ENCODE measurements around the gene VPS16.
"Not testable (repeated sequence)": the region's sequence is repeated elsewhere in the genome, so short reads cannot be mapped to it uniquely, and the experiment has no call there.

VPS16 gene

GRCh38 chr20:2822073-2822472 lies 18.5 kb upstream of the VPS16 start:
- Histone ChIP-seq H3K4me1 (ENCODE audit: control insufficient read depth in 1 of 2, insufficient read depth in 1 of 2, low read depth in 1 of 2, low read length in 1 of 2) (no peaks in the 10 kb centered on the region), H3K27me3 (peaks cover 55% of the 10 kb centered on the region), H3K36me3 (no peaks in the 10 kb centered on the region), H3K27ac (no peak overlapping the region), H3K4me3 (ENCODE audit: low read depth in 1 of 2, low read length in 1 of 2) (no peak overlapping the region), H3K9me3 (no peaks in the 10 kb centered on the region)
- no peak for TF ChIP-seq CTCF (IDR thresholded peaks at IDR 0.05)

- no peaks in the 10 kb centered on the region for H3K36me3 ChIP-seq
- no peak for TF ChIP-seq CTCF (IDR thresholded peaks at IDR 0.05)
- no peaks in the 10 kb centered on the region for H3K9me3 ChIP-seq
- H3K27me3 ChIP-seq, result peaks cover 64% of the 10 kb centered on the region
- no peak overlapping the region for H3K4me3 ChIP-seq (ENCODE audit: low read depth in 1 of 2, low read length in 1 of 2)
- no peak overlapping the region for H3K27ac ChIP-seq
- H3K4me1 ChIP-seq (ENCODE audit: control insufficient read depth in 1 of 2, insufficient read depth in 1 of 2, low read depth in 1 of 2, low read length in 1 of 2), result no peaks in the 10 kb centered on the region
Measured at GRCh38 chr20:2825761-2826160, 14.8 kb upstream of the VPS16 start.

- no peak for TF ChIP-seq CTCF (IDR thresholded peaks at IDR 0.05)
- H3K9me3 ChIP-seq, result no peaks in the 10 kb centered on the region
- no peak overlapping the region for H3K27ac ChIP-seq
- H3K36me3 ChIP-seq, result no peaks in the 10 kb centered on the region
- no peak overlapping the region for H3K4me3 ChIP-seq (ENCODE audit: low read depth in 1 of 2, low read length in 1 of 2)
- peaks cover 58% of the 10 kb centered on the region for H3K27me3 ChIP-seq
- no peaks in the 10 kb centered on the region for H3K4me1 ChIP-seq (ENCODE audit: control insufficient read depth in 1 of 2, insufficient read depth in 1 of 2, low read depth in 1 of 2, low read length in 1 of 2)
Measured at GRCh38 chr20:2826655-2827054, 13.9 kb upstream of the VPS16 start.

- no peak for TF ChIP-seq CTCF (IDR thresholded peaks at IDR 0.05)
- Histone ChIP-seq H3K9me3 (no peaks in the 10 kb centered on the region), H3K27ac (no peak overlapping the region), H3K4me1 (ENCODE audit: control insufficient read depth in 1 of 2, insufficient read depth in 1 of 2, low read depth in 1 of 2, low read length in 1 of 2) (no peaks in the 10 kb centered on the region), H3K4me3 (ENCODE audit: low read depth in 1 of 2, low read length in 1 of 2) (no peak overlapping the region), H3K36me3 (no peaks in the 10 kb centered on the region), H3K27me3 (peaks cover 52% of the 10 kb centered on the region)
Measured at GRCh38 chr20:2829376-2829775, 11.2 kb upstream of the VPS16 start.

GRCh38 chr20:2831206-2831605 lies 9.3 kb upstream of the VPS16 start:
- H3K27me3 ChIP-seq, result peaks cover 46% of the 10 kb centered on the region
- not testable (repeated sequence) for H3K36me3 ChIP-seq; H3K4me3 ChIP-seq (ENCODE audit: low read depth in 1 of 2, low read length in 1 of 2); H3K27ac ChIP-seq; H3K9me3 ChIP-seq; H3K4me1 ChIP-seq (ENCODE audit: control insufficient read depth in 1 of 2, insufficient read depth in 1 of 2, low read depth in 1 of 2, low read length in 1 of 2)

GRCh38 chr20:2833761-2834160 lies 6.8 kb upstream of the VPS16 start:
- Histone ChIP-seq H3K4me3 (ENCODE audit: low read depth in 1 of 2, low read length in 1 of 2) (no peak overlapping the region), H3K27me3 (peaks cover 20% of the 10 kb centered on the region), H3K27ac (no peak overlapping the region), H3K4me1 (ENCODE audit: control insufficient read depth in 1 of 2, insufficient read depth in 1 of 2, low read depth in 1 of 2, low read length in 1 of 2) (no peaks in the 10 kb centered on the region), H3K36me3 (no peaks in the 10 kb centered on the region), H3K9me3 (no peaks in the 10 kb centered on the region)
- TF ChIP-seq CTCF (IDR thresholded peaks at IDR 0.05), result no peak

Data from neutrophil (primary cell).